ENCODE measurements around the gene C1orf198.

- TF ChIP-seq POLR2A (IDR thresholded peaks at IDR 0.05; ENCODE audit: borderline replicate concordance, extremely low read depth, insufficient read depth, insufficient read length) = no peak
- no peak for TF ChIP-seq CTCF (IDR thresholded peaks at IDR 0.05 in 2 of 3, conservative IDR thresholded peaks at IDR 0.05 in 1 of 3; ENCODE audit: borderline replicate concordance in 1 of 3, insufficient read depth in 1 of 3, low read depth in 2 of 3, low read length in 2 of 3)
- no peak for TF ChIP-seq REST (IDR thresholded peaks at IDR 0.05; ENCODE audit: low read depth)
Measured at GRCh38 chr1:230913496-230913895, 45.2 kb upstream of the C1orf198 start.

Data from HCT116 (cell line).